HepG2 (cell line): Measurements from ENCODE around the gene MZF1. TPM values are rescaled to one million over a fixed set of nuclear protein-coding genes. Genes with fewer than 3 reads are reported as not detected.

Experiments
- ATAC-seq: fragments of 200-7000 bp; cut with Tn5 transposase; 3 replicates; pipeline ENCODE4 v1.9.1; 2020; ENCODE audit warnings: mild to moderate bottlenecking, moderate library complexity
- BruUV-seq: library from RNA; stranded (reverse); fragments of 400-500 nt; replicated peaks from 2 replicates; lab custom pipeline; 2021; lab: Mats Ljungman, UMichigan
- CTCF ChIA-PET: fragments of 300-600 bp; formaldehyde crosslinking; extraction: SDS; loops from one replicate; lab custom pipeline; 2021; ENCODE audit warnings: low total read pairs, inconsistent platforms, low intra/inter-chr PET ratio; lab: Yijun Ruan, JAX
- POLR2A ChIA-PET: fragments of 350-600 bp; sonication (Branson Sonifier 250); formaldehyde crosslinking; loops from one replicate; lab custom pipeline; 2020; ENCODE audit warnings: antibody characterized with exemption, inconsistent platforms; lab: Yijun Ruan, JAX
- DNase-seq: peaks from one replicate; pipeline ENCODE4 v3.0.0-alpha.2; 2015; ENCODE audit warnings: low spot score
- FAIRE-seq: peaks from 3 replicates; lab custom pipeline; 2011; peaks lifted over from hg19 to GRCh38; lab: Jason Lieb, UNC
- H2AFZ ChIP-seq: one replicate; pipeline ENCODE4 v1.6.1; 2011; ENCODE audit warnings: low read length, inconsistent platforms
- H3K27ac ChIP-seq: fragments of 300-600 bp; 3 replicates; pipeline ENCODE4 v1.8.0; 2011; ENCODE audit warnings: mixed run types, mild to moderate bottlenecking, mixed read lengths, low read length, inconsistent platforms; ENCODE audit not compliant: insufficient read depth; ENCODE audit errors: extremely low read length
- H3K27me3 ChIP-seq, 2 experiments: fragments of 200-600 bp in 1 of 2; 2 replicates in 1 of 2; 3 replicates in 1 of 2; pipeline versions ENCODE4 v1.6.0 to v1.8.0; 2011; ENCODE audit warnings: low read length in 2 of 2, mild to moderate bottlenecking in 2 of 2, moderate library complexity in 2 of 2, inconsistent platforms in 1 of 2; ENCODE audit not compliant: insufficient read depth in 2 of 2, control insufficient read depth in 1 of 2
- H3K36me3 ChIP-seq, 2 experiments: fragments of 200-600 bp in 1 of 2; replicated peaks in 1 of 2; 2 replicates in 1 of 2; 3 replicates in 1 of 2; pipeline versions ENCODE4 v1.5.1 to v1.8.0; 2011; ENCODE audit warnings: low read length in 2 of 2, inconsistent platforms in 1 of 2; ENCODE audit not compliant: insufficient read depth in 2 of 2, control insufficient read depth in 1 of 2
- H3K4me1 ChIP-seq: 2 replicates; pipeline ENCODE4 v1.5.1; 2012; ENCODE audit warnings: low read length, inconsistent platforms; ENCODE audit not compliant: insufficient read depth
- H3K4me2 ChIP-seq: 2 replicates; pipeline ENCODE4 v1.6.0; 2011; ENCODE audit warnings: low read depth, low read length, inconsistent platforms
- H3K4me3 ChIP-seq, 3 experiments: fragments of 200-600 bp in 1 of 3; sonication (generic), shearing (Covaris generic) in 1 of 3; replicated peaks in 1 of 3; 2 replicates each; pipeline ENCODE4 v1.5.1; 2011 to 2016; ENCODE audit warnings: low read length in 3 of 3, inconsistent platforms in 2 of 3, low read depth in 2 of 3, mild to moderate bottlenecking in 2 of 3, control low read depth in 1 of 3, mixed read lengths in 1 of 3; ENCODE audit not compliant: insufficient read depth in 1 of 3
- H3K79me2 ChIP-seq: one replicate; pipeline ENCODE4 v1.6.1; 2011; ENCODE audit warnings: low read length, inconsistent platforms; ENCODE audit not compliant: insufficient read depth
- H3K9ac ChIP-seq: 2 replicates; pipeline ENCODE4 v1.6.0; 2011; ENCODE audit warnings: mild to moderate bottlenecking, low read depth, low read length, inconsistent platforms; ENCODE audit not compliant: insufficient read depth
- H3K9me3 ChIP-seq: 2 replicates; pipeline ENCODE4 v1.5.1; 2012; ENCODE audit warnings: mild to moderate bottlenecking, low read length
- H4K20me1 ChIP-seq: 2 replicates; pipeline ENCODE4 v1.6.0; 2011; ENCODE audit warnings: inconsistent platforms, mild to moderate bottlenecking, low read length, moderate library complexity; ENCODE audit not compliant: insufficient read depth
- ARNT ChIP-seq: fragments of 450-650 bp; IDR thresholded peaks from 2 replicates; pipeline ENCODE4 v1.6.1; 2017
- FOXA3 ChIP-seq: IDR thresholded peaks from 2 replicates; pipeline ENCODE4 v1.6.1; 2016; ENCODE audit warnings: missing genetic modification reagents, missing compliant biosample characterization
- GABPA ChIP-seq, 2 experiments: IDR thresholded peaks; 2 replicates each; pipeline ENCODE4 v1.6.1; 2011 to 2016; ENCODE audit warnings: low read depth in 2 of 2, low read length in 1 of 2, missing biosample characterization in 1 of 2, missing genetic modification characterization in 1 of 2
- HOXA3 ChIP-seq: sonication (generic); formaldehyde crosslinking; IDR thresholded peaks from 2 replicates; pipeline ENCODE4 v1.5.0; 2020; ENCODE audit warnings: missing genetic modification reagents
- MIXL1 ChIP-seq: IDR thresholded peaks from 2 replicates; pipeline ENCODE4 v1.6.1; 2016
- NFKB2 ChIP-seq: sonication (generic); formaldehyde crosslinking; IDR thresholded peaks from 2 replicates; pipeline ENCODE4 v1.4.0; 2020; ENCODE audit warnings: missing genetic modification reagents, borderline replicate concordance
- NR2F6 ChIP-seq, 2 experiments: IDR thresholded peaks; 2 replicates each; pipeline ENCODE4 v1.6.1; 2016; ENCODE audit warnings: antibody characterized with exemption in 1 of 2, mild to moderate bottlenecking in 1 of 2
- SALL1 ChIP-seq: sonication (generic); formaldehyde crosslinking; IDR thresholded peaks from 2 replicates; pipeline ENCODE4 v1.8.0; 2022; ENCODE audit warnings: mild to moderate bottlenecking, missing genetic modification reagents
- SP5 ChIP-seq: IDR thresholded peaks from 2 replicates; pipeline ENCODE4 v1.6.1; 2016; ENCODE audit warnings: low read depth, borderline replicate concordance
- TBX2 ChIP-seq: sonication (generic); formaldehyde crosslinking; IDR thresholded peaks from 2 replicates; pipeline ENCODE4 v1.5.0; 2020; ENCODE audit warnings: missing genetic modification reagents, mild to moderate bottlenecking, borderline replicate concordance
- YY1 ChIP-seq: IDR thresholded peaks from 2 replicates; pipeline ENCODE4 v1.6.1; 2011; ENCODE audit warnings: low read length, low read depth, moderate library complexity, mild to moderate bottlenecking; ENCODE audit not compliant: insufficient read depth, insufficient replicate concordance
- ZNF160 ChIP-seq: sonication (generic); formaldehyde crosslinking; IDR thresholded peaks from 2 replicates; pipeline ENCODE4 v1.8.0; 2022; ENCODE audit warnings: mild to moderate bottlenecking, inconsistent platforms, missing genetic modification reagents
- ZNF350 ChIP-seq: sonication (generic); formaldehyde crosslinking; IDR thresholded peaks from 2 replicates; pipeline ENCODE4 v1.4.0; 2020; ENCODE audit warnings: mild to moderate bottlenecking, low read depth, missing genetic modification reagents, borderline replicate concordance
- ZNF563 ChIP-seq: sonication (generic); formaldehyde crosslinking; IDR thresholded peaks from 2 replicates; pipeline ENCODE4 v1.8.0; 2022; ENCODE audit warnings: mild to moderate bottlenecking, moderate library complexity, missing genetic modification reagents
- WGBS: methylation state at CpG from one replicate; pipeline ENCODE4 v1.1.6; 2017; ENCODE audit warnings: low lambda C conversion rate; 5-methylcytosine and 5-hydroxymethylcytosine counted together
- in situ Hi-C: cut with HindIII; loops from 2 replicates; pipeline ENCODE4 v1.10.0; 2017; ENCODE audit warnings: low pct_unique_long_range_greater_than_20kb; ENCODE audit not compliant: extremely low pct_ligation_motif_present
- intact Hi-C: fragments of 100-400 bp; cut with micrococcal nuclease; formaldehyde crosslinking; loops from one replicate; pipeline ENCODE4 v1.10.0; 2022; ENCODE audit not compliant: unreplicated experiment
- polyA plus RNA-seq, 8 experiments: library from polyadenylated mRNA; depleted of rRNA in 3 of 8; stranded (reverse) in 7 of 8; unstranded in 1 of 8; fragments of >200 nt; fragmentation: Illumina TruSeq in 4 of 8; extraction: Trizol in 4 of 8; gene quantifications; 2 replicates each; pipeline versions ENCODE4 v1.2.1 to v1.2.3, GENCODE V29; 2011 to 2016; ENCODE audit warnings: low read depth in 4 of 8, missing spikeins in 1 of 8, mixed read lengths in 1 of 8; ENCODE audit not compliant: insufficient read depth in 1 of 8
- total RNA-seq, 5 experiments: library from RNA; depleted of rRNA; stranded (reverse); fragments of >200 nt; fragmentation: Illumina TruSeq; extraction: Trizol; gene quantifications; 2 replicates each; pipeline ENCODE4 v1.2.3, GENCODE V29; 2016; ENCODE audit warnings: low read depth in 1 of 5
- TF ChIP-seq, protein P1 (sequence below): IDR thresholded peaks from 2 replicates; pipeline ENCODE4 v1.6.1; 2016; ENCODE audit warnings: mild to moderate bottlenecking
- TF ChIP-seq, protein P2 (sequence below): sonication (generic); formaldehyde crosslinking; IDR thresholded peaks from 2 replicates; pipeline ENCODE4 v1.4.0; 2020; ENCODE audit warnings: missing genetic modification reagents

Gene MZF1
- total and polyA plus RNA-seq, 2 of the 13 experiments (the other 11 are each of a cell fraction or from before 2014, with no cell fraction given) = 3.1 to 8.1 TPM

DNA sequence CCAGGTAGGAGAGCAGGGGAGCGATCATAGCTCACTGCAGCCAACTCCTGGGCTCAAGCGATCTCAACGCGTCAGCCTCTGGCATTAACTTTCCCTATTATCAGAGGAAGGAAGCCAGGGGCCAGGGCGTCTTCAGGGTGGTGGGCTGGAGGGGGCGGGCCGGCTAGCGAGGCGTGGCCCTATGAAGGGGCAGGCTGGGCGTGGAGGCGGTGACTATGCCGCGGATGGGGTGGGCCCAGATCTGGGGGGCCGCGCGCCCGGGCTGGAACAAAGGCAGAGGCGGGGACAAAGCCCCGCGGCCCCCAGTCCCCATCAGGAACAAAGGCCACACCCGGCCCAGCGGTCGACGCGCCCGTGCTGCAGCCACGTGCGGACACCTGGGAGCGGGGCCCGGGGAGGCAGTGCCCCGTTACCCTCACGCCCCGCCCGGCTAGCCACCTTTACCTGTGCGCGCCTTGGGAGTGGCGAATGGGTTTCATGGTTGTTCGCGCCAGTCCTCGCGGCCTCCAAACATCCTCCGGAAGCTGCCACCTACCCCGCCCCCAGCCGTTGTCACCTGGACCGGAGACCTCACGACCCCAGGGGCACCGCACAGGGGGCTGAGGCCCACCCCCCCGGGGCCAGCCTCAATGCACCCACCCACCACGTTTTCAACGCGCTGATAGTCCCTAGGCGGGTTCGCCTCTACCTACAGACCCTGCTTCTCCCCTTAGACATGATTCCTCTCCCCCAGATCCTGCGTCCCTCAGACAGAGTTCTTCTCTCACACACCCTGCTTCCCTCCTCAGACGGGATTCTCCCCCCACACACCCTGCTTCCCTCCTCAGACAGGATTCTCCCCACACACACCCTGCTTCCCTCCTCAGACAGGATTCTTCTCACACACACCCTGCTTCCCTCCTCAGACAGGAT is 34.6 kb downstream of the MZF1 start:
- ChIA-PET CTCF (no interaction called here), POLR2A (interaction anchor here (1.2 to 1.6 kb wide), 2 partner anchors 19 to 27 kb away, joined by 3 to 5 read pairs; partner anchors contain the start of genes SLC27A5 and ZBTB45)
- H3K36me3 ChIP-seq = no peaks in the 10 kb centered on the region
- peak overlapping the region; percentile 76 for H3K4me2 ChIP-seq
- in situ Hi-C loops = no loop called here
- ATAC-seq (peak; percentile 72), DNase-seq (no peak), FAIRE-seq (no peak)
- intact Hi-C loops = no loop called here
- peak overlapping the region; percentile 47; the same call in 1 of the 2 replicates for H3K9ac ChIP-seq
- no peaks in the 10 kb centered on the region; a peak in 1 of 5 replicates for H3K27me3 ChIP-seq
- H3K27ac ChIP-seq = no peak overlapping the region
- H3K79me2 ChIP-seq = no peaks in the 10 kb centered on the region
- no peak overlapping the region for H2AFZ ChIP-seq
- peaks cover 28% of the 10 kb centered on the region for H3K4me1 ChIP-seq
- H3K4me3 ChIP-seq = peak overlapping the region; percentile 23 to 57 (median 55); a peak in 5 of 6 replicates
- 29% methylated on average over 13 of the region's 55 CpGs for WGBS
- BruUV-seq = no TSS peak
- H4K20me1 ChIP-seq = no peaks in the 10 kb centered on the region
- H3K9me3 ChIP-seq = no peaks in the 10 kb centered on the region
- TF ChIP-seq ZNF563 (CRISPR knock-in tag) = 0 out of 2 replicates have a peak, but pooled peaks have one; percentile 18
- TF ChIP-seq MIXL1 (CRISPR knock-in tag) = no peak
- TF ChIP-seq ZNF160 (CRISPR knock-in tag) = 0 out of 2 replicates have a peak, but pooled peaks have one; percentile 64
- peak; percentile 37; the same call in 1 of the 2 replicates for TF ChIP-seq TBX2
- TF ChIP-seq, protein P1, sequence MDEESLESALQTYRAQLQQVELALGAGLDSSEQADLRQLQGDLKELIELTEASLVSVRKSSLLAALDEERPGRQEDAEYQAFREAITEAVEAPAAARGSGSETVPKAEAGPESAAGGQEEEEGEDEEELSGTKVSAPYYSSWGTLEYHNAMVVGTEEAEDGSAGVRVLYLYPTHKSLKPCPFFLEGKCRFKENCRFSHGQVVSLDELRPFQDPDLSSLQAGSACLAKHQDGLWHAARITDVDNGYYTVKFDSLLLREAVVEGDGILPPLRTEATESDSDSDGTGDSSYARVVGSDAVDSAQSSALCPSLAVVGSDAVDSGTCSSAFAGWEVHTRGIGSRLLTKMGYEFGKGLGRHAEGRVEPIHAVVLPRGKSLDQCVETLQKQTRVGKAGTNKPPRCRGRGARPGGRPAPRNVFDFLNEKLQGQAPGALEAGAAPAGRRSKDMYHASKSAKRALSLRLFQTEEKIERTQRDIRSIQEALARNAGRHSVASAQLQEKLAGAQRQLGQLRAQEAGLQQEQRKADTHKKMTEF (CRISPR knock-in tag) = no peak
- TF ChIP-seq ZNF350 (CRISPR knock-in tag) = no peak
- peak; percentile 52 for TF ChIP-seq GABPA (IDR thresholded peaks at IDR 0.05; ENCODE audit: low read depth, low read length)
- TF ChIP-seq GABPA (CRISPR knock-in tag; IDR thresholded peaks at IDR 0.05; ENCODE audit: low read depth) = peak; percentile 78
- peak; percentile 44; the same call in 1 of the 2 replicates for TF ChIP-seq HOXA3 (CRISPR knock-in tag)
- TF ChIP-seq NFKB2 (CRISPR knock-in tag) = 0 out of 2 replicates have a peak, but pooled peaks have one; percentile 15
- TF ChIP-seq, protein P2, sequence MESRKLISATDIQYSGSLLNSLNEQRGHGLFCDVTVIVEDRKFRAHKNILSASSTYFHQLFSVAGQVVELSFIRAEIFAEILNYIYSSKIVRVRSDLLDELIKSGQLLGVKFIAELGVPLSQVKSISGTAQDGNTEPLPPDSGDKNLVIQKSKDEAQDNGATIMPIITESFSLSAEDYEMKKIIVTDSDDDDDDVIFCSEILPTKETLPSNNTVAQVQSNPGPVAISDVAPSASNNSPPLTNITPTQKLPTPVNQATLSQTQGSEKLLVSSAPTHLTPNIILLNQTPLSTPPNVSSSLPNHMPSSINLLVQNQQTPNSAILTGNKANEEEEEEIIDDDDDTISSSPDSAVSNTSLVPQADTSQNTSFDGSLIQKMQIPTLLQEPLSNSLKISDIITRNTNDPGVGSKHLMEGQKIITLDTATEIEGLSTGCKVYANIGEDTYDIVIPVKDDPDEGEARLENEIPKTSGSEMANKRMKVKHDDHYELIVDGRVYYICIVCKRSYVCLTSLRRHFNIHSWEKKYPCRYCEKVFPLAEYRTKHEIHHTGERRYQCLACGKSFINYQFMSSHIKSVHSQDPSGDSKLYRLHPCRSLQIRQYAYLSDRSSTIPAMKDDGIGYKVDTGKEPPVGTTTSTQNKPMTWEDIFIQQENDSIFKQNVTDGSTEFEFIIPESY (CRISPR knock-in tag) = peak; percentile 20; the same call in 1 of the 2 replicates
- TF ChIP-seq FOXA3 = no peak
- TF ChIP-seq YY1 = peak; percentile 19
- no peak for TF ChIP-seq NR2F6 (IDR thresholded peaks at IDR 0.05)
- TF ChIP-seq NR2F6 (CRISPR knock-in tag; IDR thresholded peaks at IDR 0.05) = peak; percentile 57; the same call in 1 of the 2 replicates
- no peak for TF ChIP-seq ARNT
- peak; percentile 10; the same call in 1 of the 2 replicates for TF ChIP-seq SALL1 (CRISPR knock-in tag)
- 0 out of 2 replicates have a peak, but pooled peaks have one; percentile 21 for TF ChIP-seq SP5 (CRISPR knock-in tag)
